Measurements from ENCODE around the gene FEN1.

The FEN1 gene

GRCh38 chr11:61756452-61757212, 36.1 kb upstream of the FEN1 start:
- peak; percentile 43 for DNase-seq (ENCODE audit: low read depth)

- no peak for DNase-seq (ENCODE audit: low read depth)
Measured at GRCh38 chr11:61757213-61757862, 35.4 kb upstream of the FEN1 start.

- no peak for DNase-seq (ENCODE audit: low read depth)
Measured at GRCh38 chr11:61760946-61761345, 31.8 kb upstream of the FEN1 start.

- DNase-seq (ENCODE audit: low read depth): no peak
Measured at GRCh38 chr11:61761440-61762222, 31.1 kb upstream of the FEN1 start.

- no peak for DNase-seq (ENCODE audit: low read depth)
Measured at GRCh38 chr11:61762223-61762615, 30.5 kb upstream of the FEN1 start.

DNA sequence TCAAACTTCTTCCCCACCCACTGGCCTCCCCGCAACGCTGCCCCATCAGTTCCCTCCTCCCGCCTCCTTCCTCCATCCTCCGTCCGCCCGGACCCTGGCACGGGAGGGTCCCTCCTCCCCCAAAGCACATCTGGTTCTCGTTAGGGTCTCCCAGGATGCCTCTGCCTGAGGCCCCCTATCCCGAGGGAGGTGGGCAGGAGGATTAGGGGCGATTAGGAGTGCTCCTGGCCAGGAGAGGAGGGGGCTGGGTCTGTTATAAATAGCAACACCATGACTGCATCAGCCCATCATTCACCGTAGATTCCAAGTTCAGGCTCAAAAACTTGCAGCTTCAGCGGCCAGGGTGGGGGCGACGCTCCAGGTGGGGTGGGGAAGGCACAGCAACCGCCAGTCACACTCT, 29.9 kb upstream of the FEN1 start:
- DNase-seq (ENCODE audit: low read depth): no peak

GRCh38 chr11:61763930-61764605, 28.6 kb upstream of the FEN1 start:
- DNase-seq (ENCODE audit: low read depth): no peak

DNA sequence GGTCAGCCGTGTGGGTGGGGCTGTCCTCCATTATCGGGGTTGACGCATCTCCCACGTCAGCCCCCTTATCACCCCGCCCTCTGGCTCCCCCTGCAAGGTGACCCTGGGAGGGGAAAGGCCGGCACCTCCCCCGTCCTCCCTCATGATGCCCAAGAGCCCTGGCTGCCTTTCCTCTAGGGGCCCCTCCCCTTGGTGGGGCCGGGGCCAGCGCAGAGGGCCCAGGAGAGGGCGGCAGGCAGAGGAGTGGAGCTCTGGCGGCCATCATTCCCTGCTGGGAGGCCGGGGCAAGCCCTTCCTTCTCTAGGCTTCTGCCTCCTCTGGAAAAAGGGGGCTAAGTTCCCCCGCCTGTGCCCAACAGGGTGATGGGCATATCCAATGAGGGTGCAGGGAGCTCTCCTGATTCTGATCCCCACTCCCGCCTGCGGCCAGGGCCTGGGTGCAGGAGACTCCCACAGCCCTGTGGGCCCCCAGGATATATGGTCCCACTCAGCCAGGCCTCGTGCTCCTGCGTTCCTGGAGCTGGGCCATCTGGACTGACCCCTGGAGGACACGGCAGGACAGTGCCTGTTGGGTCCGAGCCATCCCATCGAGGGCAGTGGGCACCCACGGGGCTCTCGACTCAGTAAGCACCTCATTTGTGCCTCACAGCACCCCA, 28.0 kb upstream of the FEN1 start:
- no peak for DNase-seq (ENCODE audit: low read depth)

GRCh38 chr11:61765550-61766253, 27.0 kb upstream of the FEN1 start:
- no peak for DNase-seq (ENCODE audit: low read depth)

GRCh38 chr11:61766353-61766841, 26.3 kb upstream of the FEN1 start:
- DNase-seq (ENCODE audit: low read depth): no peak

DNA sequence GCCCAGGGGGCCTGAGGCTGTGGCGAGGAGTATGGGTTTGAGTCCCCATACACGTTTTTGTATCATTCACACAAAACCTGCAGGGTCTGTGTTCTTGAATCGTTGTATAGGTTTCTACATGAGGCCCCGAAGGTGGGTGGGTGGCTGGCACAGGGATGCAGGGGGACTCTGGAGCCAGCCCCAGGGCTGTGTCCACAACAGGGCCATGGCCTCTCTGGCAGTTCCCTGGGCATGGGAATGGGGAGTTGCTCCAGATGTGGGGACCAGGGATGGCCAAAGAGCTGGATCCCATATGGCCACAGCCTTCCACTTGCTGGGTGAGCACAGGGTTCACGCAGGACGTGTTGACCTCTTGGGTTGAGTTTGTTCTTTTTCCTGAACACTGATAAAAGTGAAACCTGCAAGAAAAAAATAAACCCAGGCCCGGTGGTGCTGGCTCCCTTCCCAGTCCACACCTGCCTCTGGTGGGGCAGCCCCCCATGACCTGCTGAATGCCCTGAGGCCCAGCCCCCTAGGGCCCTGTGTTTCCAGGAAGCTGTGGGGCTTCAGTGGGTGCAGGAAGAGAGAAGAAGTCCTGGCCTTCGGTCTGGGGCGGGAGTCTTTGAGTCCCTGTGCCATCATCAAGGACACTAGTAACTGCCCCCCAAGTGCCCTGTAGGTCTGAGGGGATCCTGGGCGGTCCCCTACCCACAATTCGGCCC, 24.2 kb upstream of the FEN1 start:
- DNase-seq (ENCODE audit: low read depth): no peak

- no peak for DNase-seq (ENCODE audit: low read depth)
Measured at GRCh38 chr11:61769169-61769920, 23.4 kb upstream of the FEN1 start.

DNA sequence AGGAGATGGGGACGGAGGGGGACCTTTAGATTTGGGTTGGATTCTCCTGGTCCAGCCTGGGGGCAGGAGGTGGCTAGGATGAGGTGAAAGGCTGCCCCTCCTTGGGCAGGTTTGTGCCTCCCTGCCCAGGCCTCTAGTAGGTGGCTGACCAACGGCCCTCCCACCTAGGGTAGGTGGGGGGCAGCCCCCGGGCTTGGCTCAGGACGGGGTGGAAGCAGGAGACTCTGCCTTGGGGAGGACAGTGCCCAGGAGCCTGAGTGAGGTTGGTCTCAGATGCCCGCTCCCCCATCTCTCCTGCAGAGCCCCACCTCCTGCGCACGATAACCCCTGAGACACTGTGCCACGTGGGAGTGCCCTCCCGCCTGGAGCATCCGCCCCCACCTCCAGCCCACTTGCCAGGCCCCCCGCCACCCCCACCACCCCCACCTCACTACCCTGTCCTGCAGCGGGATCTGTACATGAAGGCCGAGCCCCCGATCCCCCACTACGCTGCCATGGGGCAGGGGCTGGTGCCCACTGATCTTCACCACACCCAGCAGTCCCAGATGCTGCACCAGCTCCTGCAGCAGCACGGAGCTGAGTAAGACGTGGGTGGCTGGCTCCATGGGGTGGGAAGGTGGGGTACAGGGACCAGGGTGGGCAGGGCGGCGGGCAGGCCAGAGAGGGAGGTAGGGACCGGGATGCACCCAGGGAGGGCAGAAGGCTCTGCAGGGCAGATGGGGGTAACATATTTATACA, 22.6 kb upstream of the FEN1 start:
- DNase-seq (ENCODE audit: low read depth): no peak

DNA sequence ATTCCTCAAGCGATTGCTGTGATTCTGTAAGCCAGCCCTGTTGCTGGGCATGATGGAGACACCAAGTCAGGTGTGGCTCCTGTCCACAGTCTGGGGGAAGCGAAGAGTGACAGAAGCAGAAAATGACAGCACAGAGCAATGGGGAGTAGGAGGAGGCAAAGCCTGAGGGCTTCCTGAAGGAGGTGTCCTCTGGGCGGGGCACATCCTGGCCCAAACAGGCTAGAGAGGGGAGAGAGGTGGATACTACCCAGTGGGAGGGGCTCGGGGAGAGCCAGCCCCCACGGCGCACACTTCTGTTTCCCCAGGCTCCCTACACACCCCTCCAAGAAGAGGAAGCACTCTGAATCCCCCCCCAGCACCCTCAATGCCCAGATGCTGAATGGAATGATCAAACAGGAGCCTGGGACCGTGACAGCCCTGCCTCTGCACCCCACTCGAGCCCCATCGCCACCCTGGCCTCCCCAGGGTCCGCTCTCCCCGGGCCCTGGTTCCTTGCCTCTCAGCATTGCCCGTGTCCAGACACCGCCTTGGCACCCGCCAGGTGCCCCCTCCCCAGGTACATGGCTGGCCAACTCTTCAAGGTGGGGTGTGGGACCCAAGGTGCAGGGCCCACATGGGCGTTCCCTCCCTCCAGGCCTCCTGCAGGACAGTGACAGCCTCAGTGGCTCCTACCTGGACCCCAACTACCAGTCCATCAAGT, 21.4 kb upstream of the FEN1 start:
- DNase-seq (ENCODE audit: low read depth): no peak

DNA sequence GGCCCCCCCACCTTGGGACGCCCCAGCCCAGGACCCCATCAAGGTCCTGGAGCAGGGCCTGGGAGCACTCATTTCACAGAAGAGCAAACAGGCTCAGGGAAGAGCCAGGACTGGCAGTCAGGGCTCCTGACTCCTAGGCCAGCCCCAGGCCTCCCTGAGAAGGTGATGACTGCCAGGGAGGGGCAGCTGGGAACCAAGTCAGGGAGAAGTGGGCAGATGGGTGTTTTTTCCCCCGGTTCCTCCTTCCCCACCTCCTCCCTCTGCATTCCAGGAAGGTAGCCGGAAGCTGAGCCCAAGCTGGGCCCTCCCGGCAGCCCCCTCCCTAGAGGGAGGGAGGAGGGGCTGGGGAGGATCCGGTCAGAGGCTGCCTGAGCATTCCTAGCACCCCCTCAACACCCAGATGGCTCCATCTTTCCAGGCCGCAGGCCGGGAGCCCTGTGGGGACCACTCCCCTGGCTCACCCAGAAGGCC, 20.7 kb upstream of the FEN1 start:
- no peak for DNase-seq (ENCODE audit: low read depth)

GRCh38 chr11:61773356-61773755, 19.4 kb upstream of the FEN1 start:
- DNase-seq (ENCODE audit: low read depth): no peak

- no peak for DNase-seq (ENCODE audit: low read depth)
Measured at GRCh38 chr11:61773809-61774208, 18.9 kb upstream of the FEN1 start.

- no peak for DNase-seq (ENCODE audit: low read depth)
Measured at GRCh38 chr11:61774411-61774810, 18.3 kb upstream of the FEN1 start.

Measured in activated T-helper 1 cell treated with Interleukin-2 at 50 U/mL for 16 hours (primary cell).